GM18873 (cell line): Measurements from ENCODE around the gene GALNS.
"Not testable (repeated sequence)": the region's sequence is repeated elsewhere in the genome, so short reads cannot be mapped to it uniquely, and the experiment has no call there.

Experiments
- ATAC-seq: cut with Tn5 transposase; IDR thresholded peaks from one replicate; pipeline ENCODE4 v1.9.1; 2021; ENCODE audit warnings: mild to moderate bottlenecking, moderate library complexity, moderate number of reproducible peaks; ENCODE audit not compliant: unreplicated experiment, low FRiP score

Gene GALNS

GRCh38 chr16:88856828-88857727 lies at the start of gene GALNS, which contains the start of gene TRAPPC2L:
GALNS (minus strand) TSS chr16:88856947; CDS start chr16:88856877, 70 bp downstream.
TRAPPC2L (plus strand) TSS chr16:88857127; CDS start chr16:88857151, 24 bp downstream.
- ATAC-seq: peak; percentile 72

- ATAC-seq: no peak
These were observed 49.3 kb upstream of the GALNS start for GRCh38 chr16:88906020-88906419.

DNA sequence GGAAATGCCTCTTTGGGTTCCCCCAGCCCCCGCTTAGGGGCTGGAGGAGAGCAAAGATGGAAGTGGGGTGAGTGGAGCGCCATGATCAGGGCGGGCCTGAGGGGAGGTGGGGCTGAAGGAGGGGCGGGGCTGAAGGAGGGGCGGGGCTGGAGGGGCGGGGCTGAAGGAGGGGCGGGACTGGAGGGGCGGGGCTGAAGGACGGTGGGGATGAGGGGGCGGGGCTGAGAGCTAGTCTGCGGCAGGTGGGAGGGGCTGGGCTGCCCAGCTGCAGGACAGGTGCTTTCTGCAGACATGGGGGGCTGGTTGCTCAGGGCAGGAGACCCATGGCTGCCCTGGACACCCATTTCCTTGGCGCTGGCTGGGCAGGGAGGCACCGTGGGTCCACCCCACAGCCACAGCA lies 48.8 kb upstream of the GALNS start:
- ATAC-seq: no peak

- ATAC-seq: no peak
These were observed 48.1 kb upstream of the GALNS start for GRCh38 chr16:88904676-88905365.

DNA sequence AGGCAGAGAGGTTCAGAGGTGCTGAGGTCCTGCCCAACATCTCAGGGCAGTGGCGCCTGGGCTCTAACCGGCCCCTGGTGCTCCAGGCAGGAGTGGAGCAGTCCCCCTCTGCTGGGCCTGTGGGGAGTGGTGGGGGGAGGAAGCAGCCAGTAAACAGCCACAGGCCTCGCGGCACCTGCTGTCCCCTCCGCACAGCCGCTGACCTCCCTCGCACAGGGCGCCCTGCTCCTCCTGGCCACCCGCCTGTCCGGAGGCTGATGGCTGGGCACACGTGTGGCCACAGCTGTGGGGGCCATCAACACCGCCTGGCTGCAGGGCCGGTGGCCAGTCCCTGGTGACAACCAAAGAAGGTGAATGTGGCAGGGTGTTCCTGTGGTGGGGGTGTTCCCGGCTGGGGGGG lies 46.5 kb upstream of the GALNS start:
- no peak for ATAC-seq

GRCh38 chr16:88902744-88903143 lies 46.0 kb upstream of the GALNS start:
- no peak for ATAC-seq

DNA sequence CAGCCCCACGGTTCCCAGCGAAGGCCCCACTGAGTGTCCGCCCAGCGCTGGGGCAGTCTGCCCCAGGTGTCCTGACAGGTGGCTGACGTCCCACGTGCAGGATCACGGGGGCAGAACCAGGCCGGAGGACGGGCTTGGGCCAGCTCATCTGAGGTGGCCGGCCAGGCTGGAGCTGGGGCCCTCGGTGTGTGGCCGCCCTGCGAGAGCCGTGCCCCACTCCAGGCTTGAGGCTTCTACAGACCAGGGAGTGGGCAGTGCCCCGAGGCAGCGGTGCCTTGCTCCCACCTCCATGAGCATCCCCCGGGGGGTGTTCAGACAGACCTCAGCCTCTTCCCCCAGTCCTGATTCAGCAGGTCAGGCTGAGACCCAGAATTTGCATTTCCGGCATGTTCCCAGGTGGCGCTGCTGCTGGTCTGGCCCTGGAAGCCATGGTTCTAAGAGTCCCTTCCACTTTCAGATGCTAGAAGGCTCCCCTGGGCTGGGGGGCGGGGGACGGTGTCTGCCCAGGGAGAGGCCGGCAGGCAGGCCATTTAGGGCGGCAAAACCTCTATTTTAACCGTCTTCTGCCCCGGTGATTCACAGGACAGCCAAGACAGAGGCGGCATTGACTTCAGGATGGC lies 45.1 kb upstream of the GALNS start:
- ATAC-seq: no peak

GRCh38 chr16:88900662-88901052 lies 43.9 kb upstream of the GALNS start:
- ATAC-seq: no peak

- ATAC-seq: no peak
These were observed 43.3 kb upstream of the GALNS start for GRCh38 chr16:88899901-88900661.

DNA sequence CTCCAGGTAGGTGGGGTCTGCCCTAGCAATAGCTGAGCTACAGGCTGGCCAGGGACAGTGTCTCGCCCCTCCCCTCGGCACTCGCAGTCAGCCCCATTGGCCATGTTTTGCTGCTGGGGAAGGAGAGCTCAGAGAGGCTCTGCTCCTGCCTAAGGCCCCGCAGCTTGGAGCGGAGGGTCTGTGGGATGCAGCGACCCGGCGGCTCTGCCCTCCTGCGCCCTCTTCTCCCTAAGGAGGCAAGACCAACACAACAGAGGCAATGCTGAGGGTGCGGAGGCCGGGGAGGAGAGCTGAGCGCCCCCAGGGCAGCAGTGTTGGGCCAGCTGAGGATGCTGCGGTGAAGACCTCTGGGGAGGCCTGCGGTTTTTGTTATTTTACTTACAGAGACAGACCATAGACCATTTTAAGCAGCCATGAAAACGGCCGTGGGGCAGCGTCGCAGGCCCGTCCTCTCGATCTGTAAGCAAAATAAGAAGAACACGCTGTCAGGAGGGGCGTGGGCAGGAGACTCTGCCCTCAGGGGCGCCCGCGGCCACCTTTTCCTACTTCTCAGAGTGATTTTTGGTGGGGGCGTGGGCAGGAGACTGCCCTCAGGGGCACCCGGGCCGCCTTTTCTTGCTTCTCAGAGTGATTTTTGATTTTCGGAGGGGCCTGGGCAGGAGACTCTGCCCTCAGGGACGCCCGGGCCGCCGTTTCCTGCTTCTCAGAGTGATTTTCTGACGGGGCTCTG lies 41.1 kb upstream of the GALNS start:
- ATAC-seq: no peak

DNA sequence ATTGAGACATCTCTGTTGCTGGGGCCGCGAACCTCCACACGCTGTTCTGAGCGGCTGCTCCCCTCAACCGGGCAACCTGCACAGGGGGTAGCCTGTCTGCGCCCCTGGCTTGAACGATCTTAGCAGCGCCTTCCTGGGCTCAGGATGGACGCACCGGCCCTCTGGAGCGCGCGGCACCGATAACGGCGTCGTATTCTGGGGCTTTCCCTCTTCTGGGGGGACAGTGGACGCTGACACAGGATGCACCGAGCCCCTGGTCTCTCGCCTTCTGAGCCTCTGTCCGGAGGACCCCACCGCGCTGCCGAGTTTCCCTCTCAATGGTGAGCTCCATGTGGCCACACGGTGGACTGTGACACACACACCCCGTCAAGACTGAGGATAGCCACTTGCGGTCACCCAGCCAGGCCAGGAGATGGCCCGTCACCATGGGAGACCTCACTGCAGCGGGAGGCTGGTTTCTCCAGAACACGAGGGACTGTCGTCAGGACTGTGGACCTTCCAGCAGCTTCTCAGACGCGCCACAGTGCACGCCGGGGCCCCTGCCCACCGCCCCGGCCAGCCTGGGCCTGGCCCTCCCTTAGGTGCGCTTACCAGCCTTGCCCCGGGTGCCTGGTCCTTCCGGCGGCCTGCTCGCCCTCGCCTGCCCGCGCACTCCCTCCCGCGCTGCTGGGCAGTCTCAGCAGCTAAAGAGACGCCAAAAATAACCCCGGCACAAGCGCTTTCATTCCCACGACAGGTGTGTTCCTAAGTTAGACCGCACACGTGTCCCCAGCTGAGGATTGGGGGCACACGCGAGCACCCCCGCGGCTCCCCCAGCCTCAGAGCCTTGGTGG lies 39.7 kb upstream of the GALNS start:
- ATAC-seq: no peak

DNA sequence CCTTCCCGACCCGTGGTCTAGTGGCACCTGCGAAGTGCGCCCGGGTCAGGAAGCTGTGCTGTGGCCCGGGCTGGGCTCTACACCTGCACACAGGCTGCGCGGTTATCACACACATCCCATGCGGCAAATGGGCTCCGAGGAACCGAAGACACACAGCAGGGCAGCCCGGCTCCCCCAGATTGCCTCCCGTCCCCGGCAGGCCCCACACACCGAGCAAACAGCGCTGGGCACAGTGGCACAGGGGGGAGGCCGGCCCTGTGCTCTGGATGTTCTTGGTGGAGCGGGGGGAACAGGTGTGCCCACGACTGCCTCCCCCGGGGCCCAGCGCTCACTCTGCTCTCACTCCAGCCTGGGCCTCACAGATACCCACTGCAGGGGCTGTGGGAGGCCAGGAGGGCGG lies 38.6 kb upstream of the GALNS start:
- no peak for ATAC-seq

DNA sequence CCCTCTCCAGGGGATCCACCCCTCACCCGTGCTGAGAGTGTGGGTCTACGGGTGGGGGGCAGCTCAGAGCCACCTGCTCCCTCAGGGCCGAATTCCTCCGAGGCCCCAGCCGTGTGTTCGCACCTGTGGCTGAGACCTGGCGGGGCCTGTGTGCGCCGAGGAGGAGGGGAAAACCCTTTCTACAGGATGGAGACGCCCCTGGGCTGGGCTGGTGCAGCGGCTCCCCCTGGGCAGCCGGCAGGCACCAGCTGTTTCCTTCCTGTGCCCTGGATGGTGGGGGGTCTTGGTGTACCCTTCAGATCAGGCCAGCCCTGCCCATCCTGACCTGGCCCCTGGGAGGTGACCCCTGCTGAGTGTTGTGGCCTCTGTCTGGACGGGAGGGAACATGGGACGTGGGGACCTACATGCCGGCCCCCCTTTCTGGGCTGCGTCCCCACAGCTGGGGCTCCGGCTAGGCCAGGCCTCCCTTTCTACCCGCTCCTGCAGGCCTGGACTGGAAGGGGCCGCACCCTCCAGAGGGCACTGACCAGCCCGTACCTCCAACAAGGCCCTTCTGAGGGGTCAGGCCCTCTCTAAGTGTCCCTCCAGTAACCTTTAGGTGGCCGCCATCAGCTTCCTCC lies 38.0 kb upstream of the GALNS start:
- ATAC-seq: no peak

DNA sequence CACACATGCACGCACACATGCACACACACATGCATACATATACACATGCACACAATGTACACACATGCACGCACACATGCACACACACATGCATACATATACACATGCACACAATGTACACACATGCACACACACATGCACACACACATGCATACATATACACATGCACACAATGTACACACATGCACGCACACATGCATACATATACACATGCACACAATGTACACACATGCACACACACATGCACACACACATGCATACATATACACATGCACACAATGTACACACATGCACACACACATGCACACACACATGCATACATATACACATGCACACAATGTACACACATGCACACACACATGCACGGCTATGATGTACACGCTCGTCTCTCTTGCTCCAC lies 37.5 kb upstream of the GALNS start:
- not testable (repeated sequence) for ATAC-seq

DNA sequence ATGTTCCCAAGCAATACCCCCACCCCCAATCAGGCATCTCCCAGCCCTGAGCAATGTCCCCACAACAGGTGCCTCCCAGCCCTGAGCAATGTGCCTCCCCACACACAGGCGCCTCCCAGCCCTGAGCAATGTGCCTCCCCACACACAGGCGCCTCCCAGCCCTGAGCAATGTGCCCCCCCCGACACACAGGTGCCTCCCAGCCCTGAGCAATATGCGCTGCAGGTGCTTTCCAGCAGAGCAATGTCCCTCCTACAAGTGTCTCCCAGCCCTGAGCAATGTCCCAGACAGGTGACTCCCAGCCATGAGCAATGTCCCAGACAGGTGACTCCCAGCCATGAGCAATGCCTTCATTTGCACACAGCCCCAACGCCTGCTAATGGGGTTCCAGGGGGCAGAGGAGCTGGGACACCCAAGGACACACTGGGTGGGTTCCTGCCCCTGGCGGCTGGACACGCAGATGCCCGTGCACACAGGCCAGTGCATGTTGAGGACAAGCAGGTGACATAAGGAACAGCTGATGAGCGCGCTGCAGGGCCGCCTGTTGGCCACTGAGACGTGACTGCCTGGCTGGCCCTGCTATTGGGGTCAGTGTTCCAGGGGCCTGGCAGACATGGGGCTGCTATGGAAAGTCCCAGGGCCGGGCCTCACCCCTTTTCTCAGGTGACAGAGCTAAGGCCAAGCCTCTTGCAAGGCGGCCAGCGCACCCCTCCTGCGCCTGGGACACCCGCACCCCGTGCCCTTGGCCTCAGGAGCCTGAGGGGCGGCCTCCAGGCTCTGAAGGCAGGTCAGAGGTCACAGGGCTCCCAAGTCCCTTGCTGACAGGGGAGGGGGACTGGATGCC lies 36.6 kb upstream of the GALNS start:
- ATAC-seq: no peak

- no peak for ATAC-seq
These were observed 35.3 kb upstream of the GALNS start for GRCh38 chr16:88892065-88892464.

- no peak for ATAC-seq
These were observed 34.3 kb upstream of the GALNS start for GRCh38 chr16:88891083-88891482.
